B cell (primary cell): ENCODE data around the gene UNC5C. TPM values are rescaled to one million over a fixed set of nuclear protein-coding genes. Genes with fewer than 3 reads are reported as not detected.

Experiments used
- ATAC-seq: fragments of 200-7000 bp; cut with Tn5 transposase; one replicate; pipeline ENCODE4 v1.10.0; 2021; ENCODE audit warnings: low read depth, mild to moderate bottlenecking, moderate number of reproducible peaks, moderate library complexity
- CTCF ChIA-PET: fragments of 350-600 bp; sonication (Branson Sonifier 250); formaldehyde crosslinking; loops from one replicate; lab custom pipeline; 2021; ENCODE audit warnings: antibody characterized with exemption, inconsistent platforms; lab: Charles Lee
- POLR2A ChIA-PET: fragments of 350-600 bp; sonication (Branson Sonifier 250); formaldehyde crosslinking; loops from one replicate; lab custom pipeline; 2021; ENCODE audit warnings: antibody characterized with exemption; lab: Charles Lee
- DNase-seq: peaks from one replicate; pipeline ENCODE4 v3.0.0; 2013
- H2AFZ ChIP-seq: 2 replicates; pipeline ENCODE4 v1.6.1; 2012; ENCODE audit warnings: mild to moderate bottlenecking, low read depth, low read length; ENCODE audit not compliant: insufficient read depth, poor library complexity, severe bottlenecking
- H3K27ac ChIP-seq, 2 donors: 1 replicate in 1 of 2; 2 replicates in 1 of 2; pipeline ENCODE4 v1.5.1; 2012 to 2013; ENCODE audit warnings: low read length in 2 of 2, mild to moderate bottlenecking in 2 of 2, moderate library complexity in 1 of 2
- H3K27me3 ChIP-seq, 4 experiments: fragments of 200-600 bp in 1 of 4; sonication (generic) in 1 of 4; replicated peaks in 1 of 4; 1 replicate in 2 of 4; 2 replicates in 2 of 4; pipeline versions ENCODE4 v1.6.1 to v1.7.0; 2013 to 2016; ENCODE audit warnings: low read length in 3 of 4, mild to moderate bottlenecking in 2 of 4, mixed read lengths in 1 of 4, moderate library complexity in 1 of 4; ENCODE audit not compliant: insufficient read depth in 4 of 4, control insufficient read depth in 3 of 4; ENCODE audit errors: control extremely low read depth in 1 of 4
- H3K36me3 ChIP-seq, 2 experiments: replicated peaks in 1 of 2; 1 replicate in 1 of 2; 2 replicates in 1 of 2; pipeline versions ENCODE4 v1.6.1 to v1.7.1; 2013; ENCODE audit warnings: low read length in 1 of 2; ENCODE audit not compliant: insufficient read depth in 2 of 2, control insufficient read depth in 1 of 2; ENCODE audit errors: control extremely low read depth in 1 of 2, extremely low read depth in 1 of 2
- H3K4me1 ChIP-seq, 2 donors: fragments of 200-600 bp in 1 of 2; sonication (generic) in 1 of 2; 1 replicate in 1 of 2; 2 replicates in 1 of 2; pipeline versions ENCODE4 v1.5.1 to v1.6.1; 2013 to 2017; ENCODE audit warnings: low read length in 2 of 2; ENCODE audit not compliant: control insufficient read depth in 2 of 2, insufficient read depth in 2 of 2
- H3K4me2 ChIP-seq: replicated peaks from 2 replicates; pipeline ENCODE3; 2012; ENCODE audit warnings: mild to moderate bottlenecking, low read depth, low read length; ENCODE audit not compliant: poor library complexity, severe bottlenecking
- H3K4me3 ChIP-seq, 5 experiments: fragments of 200-600 bp in 1 of 5; sonication (generic) in 1 of 5; 1 replicate in 3 of 5; 2 replicates in 2 of 5; pipeline versions ENCODE4 v1.5.1 to v1.7.0; 2011 to 2016; ENCODE audit warnings: low read length in 4 of 5, mild to moderate bottlenecking in 4 of 5, low read depth in 2 of 5, control low read depth in 1 of 5, moderate library complexity in 1 of 5; ENCODE audit not compliant: insufficient read depth in 1 of 5; ENCODE audit errors: control extremely low read depth in 1 of 5, extremely low read depth in 1 of 5
- H3K79me2 ChIP-seq: fragments of 200-600 bp; sonication (generic); one replicate; pipeline ENCODE4 v1.6.0; 2016; ENCODE audit warnings: low read length; ENCODE audit not compliant: control insufficient read depth, insufficient read depth
- H3K9ac ChIP-seq: fragments of 200-600 bp; sonication (generic); 2 replicates; pipeline ENCODE4 v1.6.1; 2017; ENCODE audit warnings: mild to moderate bottlenecking, low read length, moderate library complexity
- H3K9me3 ChIP-seq, 3 donors: one replicate each; pipeline versions ENCODE4 v1.6.1 to v1.7.1; 2013; ENCODE audit warnings: low read length in 2 of 3; ENCODE audit not compliant: control insufficient read depth in 2 of 3, insufficient read depth in 1 of 3; ENCODE audit errors: control extremely low read depth in 1 of 3
- H4K20me1 ChIP-seq: 2 replicates; pipeline ENCODE4 v1.6.0; 2012; ENCODE audit warnings: mild to moderate bottlenecking, low read length; ENCODE audit not compliant: insufficient read depth, control insufficient read depth, poor library complexity, severe bottlenecking
- H3K27ac Mint-ChIP-seq: one replicate; pipeline ENCODE4 v1.8.0; 2021; ENCODE audit warnings: mixed read lengths
- H3K27me3 Mint-ChIP-seq: one replicate; pipeline ENCODE4 v1.8.0; 2021; ENCODE audit warnings: mixed read lengths
- H3K4me1 Mint-ChIP-seq: one replicate; pipeline ENCODE4 v1.8.0; 2021; ENCODE audit warnings: mixed read lengths
- H3K4me3 Mint-ChIP-seq: one replicate; pipeline ENCODE4 v1.8.0; 2021; ENCODE audit warnings: mixed read lengths
- H3K9me3 Mint-ChIP-seq: one replicate; pipeline ENCODE4 v1.8.0; 2022; ENCODE audit warnings: mixed read lengths; ENCODE audit not compliant: insufficient read depth
- EZH2 ChIP-seq: IDR thresholded peaks from 2 replicates; pipeline ENCODE4 v1.6.1; 2012; ENCODE audit warnings: borderline replicate concordance, low read depth, mild to moderate bottlenecking, moderate library complexity, low read length; ENCODE audit not compliant: insufficient read depth, poor library complexity, severe bottlenecking
- WGBS: methylation state at CpG from one replicate; pipeline ENCODE4 v1.1.5; 2013; ENCODE audit warnings: missing lambda C conversion rate; ENCODE audit not compliant: insufficient coverage; 5-methylcytosine and 5-hydroxymethylcytosine counted together
- intact Hi-C: fragments of 100-400 bp; cut with micrococcal nuclease; formaldehyde crosslinking; loops from one replicate; pipeline ENCODE4 v1.10.0; 2022
- polyA plus RNA-seq: library from polyadenylated mRNA; depleted of rRNA; stranded (reverse); fragments of >200 nt; gene quantifications from 2 replicates; pipeline ENCODE4 v1.2.3, GENCODE V29; 2012
- total RNA-seq, 2 donors: library from RNA; stranded (reverse); fragments of 120-200 nt in 1 of 2; gene quantifications; 1 replicate in 1 of 2; 2 replicates in 1 of 2; pipeline versions ENCODE4 v1.2.3 to v1.2.4, GENCODE V29; 2013 to 2022
- TF ChIP-seq, protein P1 (sequence below): fragments of 200-600 bp; IDR thresholded peaks from one replicate; pipeline ENCODE4 v1.8.0; 2022; ENCODE audit warnings: antibody characterized with exemption, mild to moderate bottlenecking

UNC5C gene
- total and polyA plus RNA-seq, 2 donors (not counting 1 experiment from before 2014, with no cell fraction given) = not detected

- no peak overlapping the region for H3K4me3 ChIP-seq
- DNase-seq (no peak), ATAC-seq (no peak)
- no peaks in the 10 kb centered on the region for H4K20me1 ChIP-seq
- POLR2A ChIA-PET = no interaction called here
- H3K27ac ChIP-seq = no peak overlapping the region
- no peaks in the 10 kb centered on the region for H3K4me1 Mint-ChIP-seq
- H3K9ac ChIP-seq = no peak overlapping the region
- H3K27me3 ChIP-seq = no peaks in the 10 kb centered on the region
- no peak for TF ChIP-seq EZH2
- TF ChIP-seq, protein P1, sequence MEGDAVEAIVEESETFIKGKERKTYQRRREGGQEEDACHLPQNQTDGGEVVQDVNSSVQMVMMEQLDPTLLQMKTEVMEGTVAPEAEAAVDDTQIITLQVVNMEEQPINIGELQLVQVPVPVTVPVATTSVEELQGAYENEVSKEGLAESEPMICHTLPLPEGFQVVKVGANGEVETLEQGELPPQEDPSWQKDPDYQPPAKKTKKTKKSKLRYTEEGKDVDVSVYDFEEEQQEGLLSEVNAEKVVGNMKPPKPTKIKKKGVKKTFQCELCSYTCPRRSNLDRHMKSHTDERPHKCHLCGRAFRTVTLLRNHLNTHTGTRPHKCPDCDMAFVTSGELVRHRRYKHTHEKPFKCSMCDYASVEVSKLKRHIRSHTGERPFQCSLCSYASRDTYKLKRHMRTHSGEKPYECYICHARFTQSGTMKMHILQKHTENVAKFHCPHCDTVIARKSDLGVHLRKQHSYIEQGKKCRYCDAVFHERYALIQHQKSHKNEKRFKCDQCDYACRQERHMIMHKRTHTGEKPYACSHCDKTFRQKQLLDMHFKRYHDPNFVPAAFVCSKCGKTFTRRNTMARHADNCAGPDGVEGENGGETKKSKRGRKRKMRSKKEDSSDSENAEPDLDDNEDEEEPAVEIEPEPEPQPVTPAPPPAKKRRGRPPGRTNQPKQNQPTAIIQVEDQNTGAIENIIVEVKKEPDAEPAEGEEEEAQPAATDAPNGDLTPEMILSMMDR = no peak
- H3K4me2 ChIP-seq = no peak overlapping the region
- no peaks in the 10 kb centered on the region for H3K4me1 ChIP-seq
- CTCF ChIA-PET = no interaction called here
- H3K9me3 Mint-ChIP-seq = no peaks in the 10 kb centered on the region
- H3K27ac Mint-ChIP-seq = no peak overlapping the region
- no peak overlapping the region for H2AFZ ChIP-seq
- H3K9me3 ChIP-seq = no peaks in the 10 kb centered on the region
- H3K4me3 Mint-ChIP-seq = no peak overlapping the region
- intact Hi-C loops = no loop called here
- no peaks in the 10 kb centered on the region for H3K27me3 Mint-ChIP-seq
- WGBS = no CpG with 5 or more reads among the region's 3 CpGs
- no peaks in the 10 kb centered on the region for H3K79me2 ChIP-seq
- H3K36me3 ChIP-seq = no peaks in the 10 kb centered on the region
Measured at GRCh38 chr4:95415346-95415771, 133.4 kb downstream of the UNC5C start.

GRCh38 chr4:95411371-95412088, 137.2 kb downstream of the UNC5C start:
- Mint-ChIP-seq H3K27me3 (no peaks in the 10 kb centered on the region), H3K9me3 (no peaks in the 10 kb centered on the region), H3K4me3 (no peak overlapping the region), H3K27ac (no peak overlapping the region), H3K4me1 (no peaks in the 10 kb centered on the region)
- TF ChIP-seq EZH2 = no peak
- TF ChIP-seq, protein P1 = no peak
- Histone ChIP-seq H3K36me3 (no peaks in the 10 kb centered on the region), H3K9me3 (no peaks in the 10 kb centered on the region), H3K4me2 (no peak overlapping the region), H3K4me1 (no peaks in the 10 kb centered on the region), H3K9ac (no peak overlapping the region), H4K20me1 (no peaks in the 10 kb centered on the region), H3K27me3 (no peaks in the 10 kb centered on the region), H3K27ac (no peak overlapping the region), H3K4me3 (no peak overlapping the region), H2AFZ (no peak overlapping the region), H3K79me2 (no peaks in the 10 kb centered on the region)
- CTCF ChIA-PET = no interaction called here
- POLR2A ChIA-PET = no interaction called here
- DNase-seq = no peak
- intact Hi-C loops = no loop called here
- ATAC-seq = no peak
- 60% methylated on average over 1 of the region's 4 CpGs for WGBS
